Measurements from ENCODE around the gene GRM7.

GRM7 gene

DNA sequence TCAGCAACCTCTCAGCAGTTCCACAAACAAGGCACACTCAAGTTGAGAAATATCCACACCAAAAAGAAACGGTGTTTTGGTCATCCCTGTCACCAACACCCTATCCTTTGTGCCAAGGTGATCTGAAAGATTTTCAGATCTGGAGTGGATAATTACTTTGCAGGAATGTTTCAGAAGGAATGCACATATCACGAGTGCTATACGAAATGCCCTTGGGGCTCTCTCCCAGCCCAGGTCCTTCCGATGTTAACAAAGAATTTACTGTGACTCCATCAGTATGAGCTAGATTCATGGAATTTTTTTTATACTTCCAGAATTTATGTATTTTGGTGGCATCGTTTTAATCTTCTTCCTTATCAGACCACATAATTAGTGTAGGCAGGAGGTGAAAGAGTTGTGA is 105.0 kb downstream of the GRM7 start:
- no peaks in the 10 kb centered on the region for H3K36me3 ChIP-seq (ENCODE audit: control insufficient read depth, low read length)
- H3K4me1 ChIP-seq (ENCODE audit: control insufficient read depth, low read length), result no peaks in the 10 kb centered on the region
- no peaks in the 10 kb centered on the region for H3K9me2 ChIP-seq (replicated peaks; ENCODE audit: control insufficient read depth, low read length)
- H3K27ac ChIP-seq (ENCODE audit: low read depth, low read length), result no peak overlapping the region
- H3K4me2 ChIP-seq (ENCODE audit: low read length), result no peak overlapping the region
- no peaks in the 10 kb centered on the region for H4K20me1 ChIP-seq (ENCODE audit: control insufficient read depth, insufficient read depth, low read depth, low read length)
- H3K4me3 ChIP-seq (ENCODE audit: low read length), result no peak overlapping the region
- H3K79me2 ChIP-seq (ENCODE audit: control insufficient read depth, low read length), result no peaks in the 10 kb centered on the region
- H3K9me3 ChIP-seq (ENCODE audit: control insufficient read depth, insufficient read depth, low read length), result no peaks in the 10 kb centered on the region
- H3K27me3 ChIP-seq (ENCODE audit: control insufficient read depth, low read length), result no peaks in the 10 kb centered on the region
- TF ChIP-seq, protein P1, sequence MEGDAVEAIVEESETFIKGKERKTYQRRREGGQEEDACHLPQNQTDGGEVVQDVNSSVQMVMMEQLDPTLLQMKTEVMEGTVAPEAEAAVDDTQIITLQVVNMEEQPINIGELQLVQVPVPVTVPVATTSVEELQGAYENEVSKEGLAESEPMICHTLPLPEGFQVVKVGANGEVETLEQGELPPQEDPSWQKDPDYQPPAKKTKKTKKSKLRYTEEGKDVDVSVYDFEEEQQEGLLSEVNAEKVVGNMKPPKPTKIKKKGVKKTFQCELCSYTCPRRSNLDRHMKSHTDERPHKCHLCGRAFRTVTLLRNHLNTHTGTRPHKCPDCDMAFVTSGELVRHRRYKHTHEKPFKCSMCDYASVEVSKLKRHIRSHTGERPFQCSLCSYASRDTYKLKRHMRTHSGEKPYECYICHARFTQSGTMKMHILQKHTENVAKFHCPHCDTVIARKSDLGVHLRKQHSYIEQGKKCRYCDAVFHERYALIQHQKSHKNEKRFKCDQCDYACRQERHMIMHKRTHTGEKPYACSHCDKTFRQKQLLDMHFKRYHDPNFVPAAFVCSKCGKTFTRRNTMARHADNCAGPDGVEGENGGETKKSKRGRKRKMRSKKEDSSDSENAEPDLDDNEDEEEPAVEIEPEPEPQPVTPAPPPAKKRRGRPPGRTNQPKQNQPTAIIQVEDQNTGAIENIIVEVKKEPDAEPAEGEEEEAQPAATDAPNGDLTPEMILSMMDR (IDR thresholded peaks at IDR 0.05; ENCODE audit: low read depth, low read length, poor library complexity, severe bottlenecking), result no peak
- no peaks in the 10 kb centered on the region for H3F3A ChIP-seq (ENCODE audit: control insufficient read depth, insufficient read depth)

DNA sequence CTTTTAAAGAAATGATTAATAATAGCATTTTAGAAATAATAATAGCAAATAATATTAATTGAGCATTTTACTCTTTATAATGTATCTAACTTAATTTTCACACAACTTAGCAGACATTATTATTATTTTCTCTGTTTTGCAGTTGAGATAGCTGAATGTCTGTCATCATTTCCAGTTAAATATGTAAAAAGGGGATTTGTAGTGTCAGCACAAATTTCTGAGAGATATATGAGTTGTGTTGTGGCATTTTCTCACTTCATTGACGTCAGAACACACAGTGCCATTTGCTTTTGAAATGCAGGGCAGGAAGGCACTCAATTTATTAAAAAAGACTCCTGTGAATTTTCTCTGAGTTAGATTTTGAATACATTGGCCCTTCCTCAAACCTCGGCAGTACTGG is 111.0 kb downstream of the GRM7 start:
- Histone ChIP-seq H3K27ac (ENCODE audit: low read depth, low read length) (no peak overlapping the region), H3K4me1 (ENCODE audit: control insufficient read depth, low read length) (no peaks in the 10 kb centered on the region), H3K36me3 (ENCODE audit: control insufficient read depth, low read length) (no peaks in the 10 kb centered on the region), H3K9me3 (ENCODE audit: control insufficient read depth, insufficient read depth, low read length) (no peaks in the 10 kb centered on the region; the same call in 1 of the 2 replicates), H4K20me1 (ENCODE audit: control insufficient read depth, insufficient read depth, low read depth, low read length) (no peaks in the 10 kb centered on the region), H3K9me2 (replicated peaks; ENCODE audit: control insufficient read depth, low read length) (no peaks in the 10 kb centered on the region), H3F3A (ENCODE audit: control insufficient read depth, insufficient read depth) (no peaks in the 10 kb centered on the region), H3K79me2 (ENCODE audit: control insufficient read depth, low read length) (no peaks in the 10 kb centered on the region), H3K4me3 (ENCODE audit: low read length) (no peak overlapping the region), H3K27me3 (ENCODE audit: control insufficient read depth, low read length) (no peaks in the 10 kb centered on the region), H3K4me2 (ENCODE audit: low read length) (no peak overlapping the region)
- TF ChIP-seq, protein P1 (IDR thresholded peaks at IDR 0.05; ENCODE audit: low read depth, low read length, poor library complexity, severe bottlenecking), result no peak
- no peak for TF ChIP-seq EZH2phosphoT487 (IDR thresholded peaks at IDR 0.05; ENCODE audit: borderline replicate concordance, low read length)

DNA sequence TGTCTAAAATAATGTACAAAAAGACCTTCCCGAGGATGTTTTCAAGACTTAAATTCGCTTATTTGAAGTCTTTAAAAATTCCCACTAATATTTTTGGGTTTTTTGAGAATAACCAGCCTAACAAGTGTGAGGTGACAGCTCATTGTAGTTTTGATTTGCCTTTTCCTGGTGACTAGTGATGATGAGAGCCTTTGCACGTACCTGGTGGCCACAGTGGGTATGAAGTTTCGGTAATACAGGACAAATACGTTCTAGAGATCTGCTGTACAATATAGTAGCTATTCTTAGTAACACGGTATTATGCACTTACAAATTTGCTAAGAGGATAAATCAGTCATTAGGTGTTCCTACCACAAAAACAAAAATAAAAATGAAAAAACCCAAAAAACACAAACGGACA is 124.9 kb downstream of the GRM7 start:
- no peaks in the 10 kb centered on the region for H3K4me1 ChIP-seq (ENCODE audit: control insufficient read depth, low read length)
- no peak for TF ChIP-seq EZH2phosphoT487 (IDR thresholded peaks at IDR 0.05; ENCODE audit: borderline replicate concordance, low read length)
- TF ChIP-seq, protein P1 (IDR thresholded peaks at IDR 0.05; ENCODE audit: low read depth, low read length, poor library complexity, severe bottlenecking), result no peak
- no peaks in the 10 kb centered on the region for H3K27me3 ChIP-seq (ENCODE audit: control insufficient read depth, low read length)

More for the DNA sequence above, 124.9 kb downstream of the GRM7 start:
- no peak overlapping the region for H3K27ac ChIP-seq (ENCODE audit: low read depth, low read length)
- no peak overlapping the region for H3K4me2 ChIP-seq (ENCODE audit: low read length)
- H3K79me2 ChIP-seq (ENCODE audit: control insufficient read depth, low read length), result no peaks in the 10 kb centered on the region
- H3K9me3 ChIP-seq (ENCODE audit: control insufficient read depth, insufficient read depth, low read length), result no peaks in the 10 kb centered on the region
- H4K20me1 ChIP-seq (ENCODE audit: control insufficient read depth, insufficient read depth, low read depth, low read length), result no peaks in the 10 kb centered on the region
- no peaks in the 10 kb centered on the region for H3K36me3 ChIP-seq (ENCODE audit: control insufficient read depth, low read length)
- H3K4me3 ChIP-seq (ENCODE audit: low read length), result no peak overlapping the region
- no peaks in the 10 kb centered on the region for H3F3A ChIP-seq (ENCODE audit: control insufficient read depth, insufficient read depth)
- H3K9me2 ChIP-seq (replicated peaks; ENCODE audit: control insufficient read depth, low read length), result no peaks in the 10 kb centered on the region

Measured in DOHH2 (cell line).